A172 (cell line): Measurements from ENCODE around the gene LINC00237. TPM values are rescaled to one million over a fixed set of nuclear protein-coding genes. Genes with fewer than 3 reads are reported as not detected.
A peak's percentile ranks its signal among the peaks of the same experiment; 100 is the strongest.

ENCODE experiments used
- DNase-seq: peaks from one replicate; pipeline ENCODE4 v3.0.0-alpha.2; 2015; ENCODE audit warnings: low spot score
- total RNA-seq: library from RNA; depleted of rRNA; stranded (reverse); fragments of >200 nt; shearing (Covaris generic); gene quantifications from 2 replicates; pipeline ENCODE4 v1.2.3, GENCODE V29; 2014; rRNA removed

LINC00237 gene
- not detected in 2 replicates for total RNA-seq

DNA sequence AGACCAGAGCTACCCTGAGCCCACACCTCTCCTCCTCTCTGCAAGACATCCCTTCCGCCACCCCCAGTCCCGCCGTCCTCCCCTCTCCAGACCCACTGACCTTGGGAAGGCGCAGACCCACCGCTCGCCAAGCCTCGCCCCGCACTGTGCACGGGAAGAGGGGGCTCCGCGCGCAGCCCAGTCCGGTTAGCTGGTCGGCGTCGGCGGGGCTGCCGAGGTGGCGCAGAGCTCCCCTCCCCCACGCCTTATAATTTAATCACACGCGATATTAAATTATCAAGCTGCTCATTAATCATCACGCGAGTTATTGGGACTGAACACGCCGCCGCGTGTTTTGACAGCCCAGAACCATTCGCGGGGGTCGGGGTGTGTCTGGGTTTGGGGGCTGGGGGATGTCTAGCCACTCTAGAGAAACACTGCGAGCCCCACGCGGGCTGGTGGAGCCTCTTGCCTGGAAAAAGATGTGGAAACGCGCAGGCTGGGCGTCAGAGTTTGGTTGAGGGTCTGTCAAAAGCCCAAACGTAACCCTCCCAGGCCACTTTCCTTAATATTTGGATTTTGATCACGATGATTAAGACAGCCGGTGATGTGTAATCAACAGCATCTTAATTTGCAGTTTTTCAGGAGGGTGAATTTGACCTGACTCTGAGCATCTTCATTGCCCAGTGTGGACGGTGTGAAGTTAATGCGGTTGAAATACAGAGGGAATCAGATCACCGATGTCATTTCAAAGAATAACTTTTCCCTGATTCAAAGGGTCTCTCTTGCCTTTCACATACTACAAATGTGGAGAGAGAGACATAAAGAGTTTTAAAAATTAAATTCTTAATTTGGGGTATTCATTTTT is at the start of gene LINC00237:
Gene LINC00237, minus strand, starts transcription at position 188 of the 847 bp plus-strand sequence.
- no peak for DNase-seq

DNA sequence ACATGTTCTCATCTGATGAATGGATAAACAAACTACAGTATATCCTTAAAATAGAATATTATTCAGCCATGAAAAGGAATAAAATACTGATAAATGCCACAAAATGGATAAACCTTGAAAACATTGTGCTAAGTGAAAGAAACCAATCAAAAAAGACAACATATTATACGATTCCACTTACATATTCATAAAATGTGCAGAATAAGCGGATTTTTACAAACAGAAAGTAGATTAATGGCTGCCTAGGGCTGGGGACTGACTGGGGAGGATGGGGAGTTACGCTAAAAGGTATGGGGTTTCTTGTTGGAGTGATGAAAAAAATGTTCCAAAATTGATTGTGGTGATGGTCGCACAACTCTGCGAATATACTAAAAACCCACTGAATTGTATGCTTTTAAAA is 49.1 kb upstream of the LINC00237 start:
- DNase-seq: no peak

DNA sequence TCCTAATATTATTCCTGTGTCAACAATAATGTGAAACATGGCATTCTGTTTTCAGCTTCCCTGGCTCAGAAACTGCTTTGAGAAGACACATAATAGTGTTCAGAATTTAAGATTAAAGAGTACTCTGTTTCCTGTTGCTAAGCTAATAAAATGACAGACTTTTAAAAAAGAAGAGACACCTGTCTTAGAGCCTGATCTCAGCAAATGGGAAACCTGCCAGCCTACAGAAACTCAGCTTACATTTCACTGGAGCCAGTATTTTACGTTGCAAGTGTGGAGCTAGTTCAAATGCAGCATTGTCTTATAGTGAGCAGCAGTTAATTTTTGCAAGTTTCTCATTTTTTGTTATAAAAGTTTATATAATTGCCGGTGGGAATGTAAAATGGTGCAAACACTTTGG is 48.5 kb upstream of the LINC00237 start:
- DNase-seq: no peak

- no peak for DNase-seq
Measured at GRCh38 chr20:21151791-21152190, 45.6 kb upstream of the LINC00237 start.

- DNase-seq: no peak
Measured at GRCh38 chr20:21149344-21149743, 43.2 kb upstream of the LINC00237 start.

DNA sequence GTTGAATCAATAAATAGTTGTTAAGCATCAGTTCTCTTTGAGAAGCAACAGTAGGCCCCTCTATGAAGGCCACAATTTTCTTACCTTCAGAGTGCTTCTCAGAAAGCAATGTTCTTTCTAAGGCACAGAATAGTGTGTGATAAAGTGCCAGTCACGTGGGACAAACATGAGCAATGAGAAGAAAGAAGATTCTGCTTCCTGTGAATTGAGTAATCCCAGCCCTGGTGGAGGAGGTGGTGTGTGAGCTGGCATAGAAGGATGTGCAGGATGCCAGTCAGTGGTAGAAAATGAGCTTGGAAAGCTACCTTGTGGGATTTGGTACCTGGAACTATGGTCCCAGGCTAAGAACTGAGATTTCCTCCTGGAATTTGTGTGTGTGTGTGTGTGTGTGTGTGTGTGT is 41.4 kb upstream of the LINC00237 start:
- peak; percentile 33 for DNase-seq

GRCh38 chr20:21146215-21146614 is 40.1 kb upstream of the LINC00237 start:
- no peak for DNase-seq

DNA sequence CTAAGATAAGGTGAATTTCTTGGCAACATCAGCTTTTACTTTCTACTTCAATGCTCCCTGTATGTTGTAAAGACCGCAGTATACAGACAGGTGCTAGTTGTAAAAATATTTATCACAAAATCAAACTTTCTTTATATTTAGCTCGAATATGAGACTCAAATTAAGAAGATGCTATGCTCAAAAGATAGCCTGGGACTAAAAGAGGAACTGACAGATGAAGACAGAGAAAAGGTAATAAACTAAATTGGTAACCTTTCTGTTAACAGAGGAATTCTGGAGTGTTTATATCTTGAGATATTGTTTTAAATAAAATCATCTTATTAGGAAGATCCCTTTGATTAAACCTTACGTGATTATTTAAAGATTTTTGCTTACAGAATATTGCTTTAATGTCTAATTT is 39.3 kb upstream of the LINC00237 start:
- no peak for DNase-seq

DNA sequence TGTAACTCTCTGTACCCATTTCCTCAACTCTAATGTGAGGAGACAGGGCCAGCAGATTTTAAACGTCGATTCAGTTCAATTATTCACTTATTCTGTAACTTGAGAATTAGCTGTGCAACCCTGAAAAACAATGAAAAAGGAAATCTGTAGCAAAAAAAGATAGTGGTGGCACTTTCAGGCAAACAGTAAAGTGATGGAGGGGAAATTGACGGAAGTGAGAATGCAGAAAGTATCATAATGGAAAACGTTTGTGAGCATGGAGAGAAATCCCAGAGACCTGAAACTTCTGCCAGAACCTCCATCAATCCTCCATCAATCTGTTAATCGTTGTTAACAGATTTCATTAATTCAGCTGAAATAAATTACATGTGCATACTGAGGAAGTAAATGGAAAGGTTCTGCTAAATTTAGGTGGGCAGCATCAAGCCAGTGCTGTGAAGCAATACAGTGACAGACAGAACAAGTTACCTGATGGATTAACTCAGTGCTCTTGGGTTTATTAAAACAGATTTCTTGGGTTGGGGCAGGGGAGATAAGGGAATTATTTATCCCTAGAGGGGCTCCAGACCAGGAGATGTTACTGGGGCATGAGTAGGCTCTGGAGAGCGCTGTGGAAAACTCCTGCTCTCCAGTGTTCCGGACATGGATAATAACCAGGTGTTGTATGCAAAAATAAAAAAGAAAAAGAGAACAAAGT is 37.2 kb upstream of the LINC00237 start:
- no peak for DNase-seq

- no peak for DNase-seq
Measured at GRCh38 chr20:21141825-21142224, 35.7 kb upstream of the LINC00237 start.

DNA sequence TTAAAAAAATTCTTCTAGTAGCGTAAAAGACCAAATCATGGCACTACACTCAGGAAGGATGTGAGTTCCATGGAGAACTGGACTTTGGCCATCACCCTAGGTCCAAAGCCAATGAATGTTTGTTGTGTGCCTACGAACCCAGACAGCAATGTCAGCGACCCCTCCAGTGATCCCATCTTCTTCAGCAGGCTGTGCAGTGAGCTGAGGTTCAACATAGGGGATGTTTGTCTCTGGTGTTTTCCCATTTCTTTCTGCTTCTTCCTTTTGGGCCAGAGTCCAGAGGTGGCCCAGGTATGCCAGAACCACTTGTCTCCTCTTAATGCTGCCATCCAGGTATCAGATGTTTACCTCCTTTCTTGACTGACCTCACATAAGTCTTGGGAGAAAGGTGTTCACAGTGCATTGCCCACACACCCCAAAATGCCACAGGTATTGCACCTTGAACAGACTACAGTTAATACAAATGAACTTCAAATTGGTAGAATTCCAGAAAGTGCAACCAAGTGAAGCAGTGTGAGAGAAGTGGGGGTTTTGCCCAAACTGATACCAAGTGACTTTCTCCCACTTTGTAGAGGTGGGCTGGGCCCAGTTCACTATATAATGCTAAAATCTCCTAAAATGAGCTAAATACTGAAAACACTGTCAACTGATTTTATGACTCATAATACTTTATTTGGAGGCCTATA is 33.9 kb upstream of the LINC00237 start:
- no peak for DNase-seq

- DNase-seq: no peak
Measured at GRCh38 chr20:21137078-21137477, 30.9 kb upstream of the LINC00237 start.

DNA sequence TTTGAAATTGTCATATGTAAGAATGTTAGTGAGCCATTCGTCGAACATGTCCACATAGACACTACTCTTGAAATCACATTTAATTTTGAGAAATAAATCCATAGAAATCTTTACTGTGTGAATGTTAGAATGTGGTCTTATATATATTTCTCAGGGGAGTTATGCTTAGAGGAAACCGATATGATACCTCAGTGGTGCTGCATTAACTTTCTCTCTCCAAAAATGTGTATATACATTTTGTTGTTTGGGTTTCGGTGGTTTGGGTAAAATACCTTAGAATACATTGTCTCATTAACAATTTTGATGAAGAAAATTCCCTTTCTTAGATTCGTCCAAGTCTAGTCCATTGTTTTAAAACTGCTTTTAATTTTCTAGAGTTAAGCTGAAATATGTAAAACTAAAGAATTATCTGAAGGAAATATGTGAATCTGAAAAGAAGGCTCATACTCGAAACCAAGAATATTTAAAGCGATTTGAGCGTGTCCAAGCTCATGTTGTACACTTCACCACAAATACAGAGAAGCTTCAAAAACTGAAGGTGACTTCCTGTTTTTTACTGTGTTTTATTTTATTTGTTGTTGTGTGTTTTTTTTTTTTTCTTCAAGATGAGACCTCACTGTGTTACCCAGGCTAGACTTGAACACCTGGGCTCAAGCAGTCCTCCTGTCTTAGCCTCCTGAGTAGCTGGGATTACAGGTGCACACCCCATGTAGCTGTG is 30.0 kb upstream of the LINC00237 start:
- no peak for DNase-seq

DNA sequence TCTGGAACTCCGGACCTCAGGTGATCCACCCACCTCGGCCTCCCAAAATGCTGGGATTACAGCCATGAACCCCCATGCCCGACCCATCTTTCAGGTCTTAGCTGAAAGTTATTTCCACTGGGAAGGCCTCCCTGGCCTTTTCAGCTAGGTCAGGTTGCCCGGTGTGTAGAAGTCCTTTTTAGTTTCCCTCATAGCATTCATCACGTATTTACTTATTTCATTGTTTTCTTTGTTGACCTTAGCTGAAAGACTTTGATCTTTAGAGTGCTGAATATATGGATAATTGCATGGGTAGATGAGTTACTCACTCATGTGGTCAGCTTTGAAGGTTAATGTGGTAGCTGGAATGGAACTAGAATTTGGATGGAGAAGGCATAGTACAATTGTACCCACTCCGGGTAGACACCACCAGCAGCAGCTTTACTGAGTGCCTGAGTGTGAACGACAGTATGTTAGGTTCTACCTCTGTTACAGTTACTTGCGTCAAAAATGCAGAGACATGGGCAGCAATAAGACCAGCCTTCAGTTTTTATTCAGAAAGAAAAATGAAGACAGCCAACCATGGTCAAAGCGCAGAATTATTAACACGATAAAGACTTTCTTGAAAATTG is 28.8 kb upstream of the LINC00237 start:
- DNase-seq: no peak

DNA sequence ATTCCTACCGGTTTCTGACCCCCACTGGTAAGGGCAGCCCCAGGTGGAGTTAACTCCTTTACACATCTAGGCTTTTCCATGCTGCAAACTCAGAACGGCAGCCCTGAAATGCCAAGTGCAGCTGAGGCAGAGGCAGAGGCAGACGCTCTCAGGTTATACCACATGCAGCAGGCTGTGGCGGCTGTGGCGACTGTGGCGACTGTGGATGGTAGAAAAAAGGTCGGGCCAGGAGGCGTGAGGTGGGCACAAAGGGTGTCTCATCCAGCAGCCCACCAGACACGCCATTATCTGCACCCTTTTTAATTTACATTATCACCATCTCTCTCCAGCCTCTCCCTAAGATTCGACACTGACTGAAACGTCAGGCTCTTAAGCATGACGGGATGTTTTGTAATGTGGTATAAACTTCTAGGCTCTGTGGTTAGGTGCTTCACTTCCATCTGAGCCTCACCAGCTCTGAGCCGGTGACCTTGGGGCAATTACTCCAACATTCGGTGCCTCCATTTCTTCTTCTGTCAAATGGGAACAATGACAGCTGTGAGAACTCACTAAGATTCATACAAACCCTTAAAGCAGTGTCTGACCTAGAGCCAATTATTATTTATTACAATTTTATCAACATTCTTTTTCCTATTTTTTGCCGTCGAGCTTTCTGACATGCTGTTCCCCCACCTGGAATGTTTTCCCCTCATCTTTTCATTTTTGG is 27.9 kb upstream of the LINC00237 start:
- no peak for DNase-seq

- no peak for DNase-seq
Measured at GRCh38 chr20:21133404-21133803, 27.2 kb upstream of the LINC00237 start.

GRCh38 chr20:21129861-21130260 is 23.7 kb upstream of the LINC00237 start:
- no peak for DNase-seq

- DNase-seq: no peak
Measured at GRCh38 chr20:21127201-21127981, 21.2 kb upstream of the LINC00237 start.

DNA sequence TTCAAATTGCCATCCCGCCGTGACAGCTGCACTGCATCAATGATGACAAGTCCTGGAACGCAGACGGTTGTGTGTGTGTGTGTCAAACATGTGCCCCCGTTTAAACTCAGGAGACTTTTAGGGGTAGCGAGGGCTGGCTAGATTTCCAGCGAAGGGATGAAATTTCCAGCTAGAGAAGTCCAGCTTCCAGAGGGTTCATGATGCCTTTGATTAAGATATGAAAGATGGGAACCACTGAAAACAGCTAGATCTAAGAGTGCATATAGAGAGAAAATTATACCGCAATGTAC is 20.4 kb upstream of the LINC00237 start:
- DNase-seq: no peak
